OCI-LY1 (cell line): ENCODE results near the gene PI16.

Experiments
- H2AFZ ChIP-seq: fragments of 200-600 bp; sonication (generic), shearing (Covaris generic); 2 replicates; pipeline ENCODE4 v1.6.0; 2014; ENCODE audit warnings: antibody characterized with exemption, mild to moderate bottlenecking, low read length
- H3F3A ChIP-seq: fragments of 200-600 bp; sonication (generic), shearing (Covaris generic); 2 replicates; pipeline ENCODE4 v1.6.0; 2014; ENCODE audit warnings: mild to moderate bottlenecking, antibody characterized with exemption, low read length, moderate library complexity; ENCODE audit not compliant: insufficient read depth
- H3K27ac ChIP-seq: fragments of 200-600 bp; sonication (generic); 2 replicates; pipeline ENCODE4 v1.5.1; 2014; ENCODE audit warnings: low read length, mixed run types, mild to moderate bottlenecking, low read depth; ENCODE audit not compliant: poor library complexity, severe bottlenecking
- H3K27me3 ChIP-seq: fragments of 200-600 bp; sonication (generic); 2 replicates; pipeline ENCODE4 v1.6.0; 2014; ENCODE audit warnings: antibody characterized with exemption, mild to moderate bottlenecking, low read length, moderate library complexity; ENCODE audit not compliant: insufficient read depth
- H3K36me3 ChIP-seq: fragments of 200-600 bp; sonication (generic); 2 replicates; pipeline ENCODE4 v1.6.1; 2014; ENCODE audit warnings: mild to moderate bottlenecking, antibody characterized with exemption, low read length, moderate library complexity, mixed read lengths; ENCODE audit not compliant: insufficient read depth
- H3K4me1 ChIP-seq: fragments of 200-600 bp; sonication (generic); 2 replicates; pipeline ENCODE4 v1.5.1; 2014; ENCODE audit warnings: mild to moderate bottlenecking, low read length, moderate library complexity; ENCODE audit not compliant: insufficient read depth, severe bottlenecking
- H3K4me2 ChIP-seq: fragments of 200-600 bp; sonication (generic), shearing (Covaris generic); 2 replicates; pipeline ENCODE4 v1.6.1; 2014; ENCODE audit warnings: low read length
- H3K4me3 ChIP-seq: fragments of 200-600 bp; sonication (generic); 2 replicates; pipeline ENCODE4 v1.5.1; 2014; ENCODE audit warnings: low read length, low read depth, mild to moderate bottlenecking, mixed read lengths; ENCODE audit not compliant: poor library complexity, severe bottlenecking
- H3K79me2 ChIP-seq: fragments of 200-600 bp; shearing (Covaris generic); 2 replicates; pipeline ENCODE4 v1.6.1; 2016; ENCODE audit warnings: mixed run types, low read length, mixed read lengths; ENCODE audit not compliant: insufficient read depth
- H3K9ac ChIP-seq: fragments of 200-600 bp; sonication (generic), shearing (Covaris generic); 2 replicates; pipeline ENCODE4 v1.6.1; 2014; ENCODE audit warnings: mild to moderate bottlenecking, low read length, mixed read lengths
- H3K9me2 ChIP-seq: fragments of 200-600 bp; sonication (generic), shearing (Covaris generic); 2 replicates; pipeline ENCODE4 v1.6.1; 2014; ENCODE audit warnings: low read depth, mild to moderate bottlenecking, low read length, mixed read lengths
- H3K9me3 ChIP-seq: fragments of 200-600 bp; shearing (Covaris generic); 2 replicates; pipeline ENCODE4 v1.6.1; 2014; ENCODE audit warnings: low read length, mixed read lengths
- H4K20me1 ChIP-seq: fragments of 200-600 bp; sonication (generic), shearing (Covaris generic); 2 replicates; pipeline ENCODE4 v1.6.0; 2016; ENCODE audit warnings: mild to moderate bottlenecking, low read length; ENCODE audit not compliant: insufficient read depth
- CTCF ChIP-seq: fragments of 200-600 bp; sonication (generic), shearing (Covaris generic); IDR thresholded peaks from 2 replicates; pipeline ENCODE4 v1.5.1; 2017; ENCODE audit warnings: mild to moderate bottlenecking, antibody characterized with exemption, low read length, moderate library complexity, mixed read lengths
- EZH2 ChIP-seq: fragments of 200-600 bp; sonication (generic), shearing (Covaris generic); IDR thresholded peaks from 2 replicates; pipeline ENCODE4 v1.8.0; 2017; ENCODE audit warnings: borderline replicate concordance, mixed run types, mild to moderate bottlenecking, antibody characterized with exemption, low read length, moderate library complexity, mixed read lengths

PI16 gene

DNA sequence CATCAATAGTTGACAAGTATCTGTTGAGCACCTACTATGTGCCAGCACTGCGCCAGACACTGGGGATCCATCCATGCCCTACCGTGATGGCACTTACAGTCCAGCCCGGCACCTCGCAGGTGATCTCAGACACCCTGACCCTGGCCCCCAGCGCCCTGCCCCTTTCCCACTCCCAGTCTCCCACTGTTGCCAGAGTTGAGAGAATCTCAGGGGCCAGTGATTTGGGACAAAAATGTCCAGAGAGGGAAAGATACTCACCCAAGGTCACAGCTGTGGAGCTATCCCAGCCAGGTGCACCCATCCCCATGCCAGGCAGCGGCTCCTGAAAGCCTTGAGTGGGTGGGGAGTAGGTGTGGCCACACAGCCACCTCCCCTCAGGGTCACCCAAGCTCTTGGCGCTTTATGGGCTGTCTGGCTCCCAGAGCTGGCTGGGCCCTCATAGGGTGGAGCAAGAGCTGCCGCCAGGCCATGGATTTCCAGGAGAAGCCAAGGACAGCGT lies 3.3 kb downstream of the PI16 start:
- Histone ChIP-seq H3F3A (no peaks in the 10 kb centered on the region), H3K9me2 (no peaks in the 10 kb centered on the region), H3K9me3 (no peaks in the 10 kb centered on the region), H3K79me2 (no peaks in the 10 kb centered on the region), H3K27me3 (no peaks in the 10 kb centered on the region), H3K9ac (no peak overlapping the region), H3K4me3 (no peak overlapping the region), H3K4me1 (peaks cover 2% of the 10 kb centered on the region), H2AFZ (no peak overlapping the region), H3K36me3 (no peaks in the 10 kb centered on the region), H3K4me2 (no peak overlapping the region), H3K27ac (no peak overlapping the region), H4K20me1 (no peaks in the 10 kb centered on the region)
- TF ChIP-seq CTCF = no peak
- no peak for TF ChIP-seq EZH2

DNA sequence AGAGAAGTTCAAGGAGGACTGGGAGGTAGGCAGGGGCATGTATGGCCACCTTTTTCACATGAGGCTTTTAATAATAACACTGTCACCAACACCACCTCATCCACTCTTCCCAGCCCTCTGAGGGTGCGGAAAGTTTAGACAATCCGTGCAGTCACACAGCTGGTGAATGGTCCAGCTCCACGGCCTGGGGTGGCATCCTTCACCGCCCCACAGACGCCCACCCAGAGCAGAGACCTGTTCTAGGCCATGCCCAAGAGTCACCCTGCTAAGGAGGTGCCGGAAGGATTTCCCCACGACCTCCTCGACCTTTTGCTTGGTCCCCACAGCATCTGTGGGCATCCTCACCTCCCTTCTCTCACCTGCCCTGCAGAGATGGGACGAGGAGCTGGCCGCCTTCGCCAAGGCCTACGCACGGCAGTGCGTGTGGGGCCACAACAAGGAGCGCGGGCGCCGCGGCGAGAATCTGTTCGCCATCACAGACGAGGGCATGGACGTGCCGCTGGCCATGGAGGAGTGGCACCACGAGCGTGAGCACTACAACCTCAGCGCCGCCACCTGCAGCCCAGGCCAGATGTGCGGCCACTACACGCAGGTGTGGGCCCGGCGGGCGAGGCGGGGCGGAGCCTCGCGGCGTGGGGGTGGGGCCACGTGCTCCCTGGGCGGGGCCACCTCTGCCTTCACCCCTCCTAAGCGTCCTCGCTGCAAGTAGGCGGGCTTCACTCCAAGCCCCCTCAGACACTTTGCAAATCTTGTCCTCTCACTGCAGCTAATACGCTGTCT lies 4.4 kb downstream of the PI16 start:
- H3K9ac ChIP-seq = no peak overlapping the region
- H3K4me3 ChIP-seq = no peak overlapping the region
- H3K9me3 ChIP-seq = no peaks in the 10 kb centered on the region
- no peaks in the 10 kb centered on the region for H3F3A ChIP-seq
- H3K9me2 ChIP-seq = no peaks in the 10 kb centered on the region
- no peak overlapping the region for H2AFZ ChIP-seq
- no peaks in the 10 kb centered on the region for H3K27me3 ChIP-seq
- H4K20me1 ChIP-seq = no peaks in the 10 kb centered on the region
- H3K27ac ChIP-seq = no peak overlapping the region
- TF ChIP-seq CTCF = no peak
- TF ChIP-seq EZH2 = no peak
- no peaks in the 10 kb centered on the region for H3K79me2 ChIP-seq
- H3K4me2 ChIP-seq = no peak overlapping the region
- H3K4me1 ChIP-seq = peaks cover 14% of the 10 kb centered on the region
- H3K36me3 ChIP-seq = no peaks in the 10 kb centered on the region

DNA sequence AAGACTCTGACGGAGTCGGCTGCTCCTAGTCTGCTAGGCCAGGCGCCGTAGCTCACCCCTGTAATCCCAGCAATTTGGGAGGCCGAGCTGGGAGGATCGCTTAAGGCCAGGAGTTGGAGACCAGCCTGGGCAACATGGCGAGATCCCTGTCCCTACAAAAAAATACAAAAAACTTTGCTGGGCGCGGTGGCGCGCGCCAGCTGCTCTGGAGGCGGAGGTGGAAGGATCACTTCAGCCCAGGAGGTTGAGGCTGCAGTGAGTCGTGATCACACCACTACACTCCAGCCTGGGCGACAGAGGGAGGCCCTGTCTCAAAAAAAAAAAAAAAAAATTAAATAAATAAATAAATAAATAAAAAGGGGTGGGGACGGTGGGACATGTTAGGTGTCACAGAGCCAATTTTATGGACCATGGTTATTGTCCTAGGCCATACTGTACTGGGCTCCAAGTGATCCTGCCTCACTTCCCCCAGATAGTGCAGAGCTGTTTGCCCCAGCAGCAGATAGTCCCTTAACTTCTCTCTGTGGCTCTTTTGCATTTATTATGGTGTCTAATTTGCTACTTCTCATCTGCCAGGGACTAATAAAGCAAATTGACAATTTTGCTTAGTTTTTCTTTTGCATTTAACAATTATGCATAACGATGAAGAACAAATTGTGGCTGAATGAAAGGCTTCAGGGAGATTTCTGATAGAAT lies 5.2 kb downstream of the PI16 start:
- H3K4me3 ChIP-seq = no peak overlapping the region
- no peaks in the 10 kb centered on the region for H4K20me1 ChIP-seq
- no peaks in the 10 kb centered on the region for H3F3A ChIP-seq
- no peak overlapping the region for H3K27ac ChIP-seq
- no peaks in the 10 kb centered on the region for H3K79me2 ChIP-seq
- peaks cover 16% of the 10 kb centered on the region for H3K4me1 ChIP-seq
- H3K4me2 ChIP-seq = no peak overlapping the region
- no peaks in the 10 kb centered on the region for H3K27me3 ChIP-seq
- H3K9me3 ChIP-seq = no peaks in the 10 kb centered on the region
- H3K9ac ChIP-seq = no peak overlapping the region
- no peaks in the 10 kb centered on the region for H3K36me3 ChIP-seq
- H2AFZ ChIP-seq = no peak overlapping the region
- no peak for TF ChIP-seq CTCF
- TF ChIP-seq EZH2 = no peak
- H3K9me2 ChIP-seq = no peaks in the 10 kb centered on the region
